Measurements from ENCODE around the gene KPNA5.

- no peak for TF ChIP-seq GATA3 (IDR thresholded peaks at IDR 0.05; ENCODE audit: low read depth, low read length)
- TF ChIP-seq GATA2 (IDR thresholded peaks at IDR 0.05; ENCODE audit: low read depth, low read length), result no peak
These were observed 82.0 kb downstream of the KPNA5 start for GRCh38 chr6:116763048-116763447.
